ENCODE results near the gene SUMF1. TPM values are rescaled to one million over a fixed set of nuclear protein-coding genes. Genes with fewer than 3 reads are reported as not detected.

The SUMF1 gene
- total and polyA plus RNA-seq, 2 of the 4 experiments (the other 2 are of a cell fraction): 26.3 to 38.4 TPM

DNA sequence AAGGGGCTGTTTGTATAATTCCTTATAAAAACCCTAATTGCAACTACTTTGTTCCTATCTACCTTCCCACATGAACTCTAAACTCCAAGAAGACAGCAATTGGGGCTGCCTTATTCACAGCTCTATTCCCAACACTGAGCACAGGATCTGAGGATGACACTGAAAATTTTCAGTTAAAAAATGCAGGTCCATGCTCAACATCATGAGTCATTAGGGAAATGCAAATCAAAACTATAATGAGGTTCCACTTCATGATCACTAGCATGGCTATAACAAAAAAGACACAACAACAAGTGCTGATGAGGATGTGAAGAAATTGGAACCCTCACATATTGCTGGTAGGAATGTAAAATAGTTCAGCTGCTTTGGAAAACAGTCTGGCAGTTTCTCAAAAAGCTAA, 12.9 kb downstream of the SUMF1 start:
- Histone ChIP-seq H2BK5ac (ENCODE audit: low read depth, low read length, poor library complexity, severe bottlenecking) (no peak overlapping the region), H3K18ac (ENCODE audit: low read depth, low read length) (no peak overlapping the region), H3K9ac (ENCODE audit: low read depth, low read length) (no peak overlapping the region), H3K9me3 (ENCODE audit: control insufficient read depth, insufficient read depth, low read length) (no peaks in the 10 kb centered on the region), H3K36me3 (ENCODE audit: control insufficient read depth, insufficient read depth, low read length) (peaks cover 1% of the 10 kb centered on the region; the same call in 1 of the 2 replicates), H3K27me3 (ENCODE audit: control insufficient read depth, insufficient read depth, low read length) (no peaks in the 10 kb centered on the region), H3K27ac (ENCODE audit: insufficient read depth, low read length) (no peak overlapping the region), H3K9me1 (ENCODE audit: insufficient read depth, low read length) (no peaks in the 10 kb centered on the region), H2AFZ (replicated peaks; ENCODE audit: low read length, poor library complexity) (no peak overlapping the region), H2BK20ac (ENCODE audit: low read depth, low read length) (no peak overlapping the region), H3K4me3 (ENCODE audit: insufficient read depth, low read depth, low read length) (no peak overlapping the region), H2BK120ac (ENCODE audit: low read depth, low read length) (no peak overlapping the region), H4K20me1 (ENCODE audit: insufficient read depth, low read length) (no peaks in the 10 kb centered on the region), H3K14ac (replicated peaks; ENCODE audit: low read depth, low read length) (no peak overlapping the region), H3K23ac (ENCODE audit: low read depth, low read length) (no peak overlapping the region), H4K8ac (ENCODE audit: low read depth in 2 of 2, low read length in 2 of 2) (no peak overlapping the region), H3K4me1 (ENCODE audit: control insufficient read depth, insufficient read depth, low read length) (no peaks in the 10 kb centered on the region), H2BK15ac (ENCODE audit: low read depth, low read length) (no peak overlapping the region), H2AK9ac (replicated peaks; ENCODE audit: low read depth, low read length, poor library complexity) (no peak overlapping the region), H4K91ac (ENCODE audit: insufficient read depth, low read depth, low read length) (no peak overlapping the region), H3K56ac (ENCODE audit: extremely low read depth, insufficient read depth, low read length) (no peak overlapping the region), H3K4ac (ENCODE audit: low read depth, low read length) (no peak overlapping the region), H3K4me2 (ENCODE audit: low read depth, low read length) (no peak overlapping the region), H4K5ac (ENCODE audit: low read depth, low read length) (no peak overlapping the region), H2AK5ac (ENCODE audit: low read depth, low read length) (no peak overlapping the region), H3K79me1 (ENCODE audit: low read depth in 1 of 2, low read length in 2 of 2) (no peaks in the 10 kb centered on the region; a peak in 1 of 4 replicates)
- CTCF ChIA-PET: no interaction called here
- intact Hi-C loops (cut with micrococcal nuclease): no loop called here
- BruUV-seq (replicated peaks): no TSS peak
- in situ Hi-C loops (cut with MboI; ENCODE audit: low sequenced_read_pairs): no loop called here
- POLR2A ChIA-PET (ENCODE audit: unreplicated experiment): interaction anchor here (0.5 kb wide), 1 partner anchor 12 kb away, joined by 5 read pairs; no protein-coding TSS in a partner anchor
- ATAC-seq (ENCODE audit: low read depth) (no peak), DNase-seq (no peak)
- dilution Hi-C loops (cut with HindIII; ENCODE audit: low sequenced_read_pairs, unreplicated experiment): no loop called here
- TF ChIP-seq RCOR1 (IDR thresholded peaks at IDR 0.05; ENCODE audit: insufficient replicate concordance, low read length) (no peak), MAZ (IDR thresholded peaks at IDR 0.05; ENCODE audit: borderline replicate concordance, low read depth, low read length) (no peak), CEBPB (IDR thresholded peaks at IDR 0.05; ENCODE audit: low read depth, low read length) (no peak), RAD21 (IDR thresholded peaks at IDR 0.05; ENCODE audit: low read length) (no peak), NFE2L2 (IDR thresholded peaks at IDR 0.05; ENCODE audit: low read depth, low read length) (no peak), CHD1 (IDR thresholded peaks at IDR 0.05; ENCODE audit: low read depth, low read length) (no peak), MAFK (IDR thresholded peaks at IDR 0.05; ENCODE audit: low read depth, low read length) (no peak), MXI1 (IDR thresholded peaks at IDR 0.05; ENCODE audit: borderline replicate concordance, low read depth, low read length) (no peak)
